MG63 (cell line): ENCODE results near the gene MUCL3. TPM values are rescaled to one million over a fixed set of nuclear protein-coding genes. Genes with fewer than 3 reads are reported as not detected.
"Not testable (repeated sequence)": the region's sequence is repeated elsewhere in the genome, so short reads cannot be mapped to it uniquely, and the experiment has no call there.

Experiments
- DNase-seq: peaks from one replicate; pipeline ENCODE4 v3.0.0-alpha.2; 2020
- H3K27me3 ChIP-seq: fragments of 250-450 bp; sonication (Bioruptor Pico); 2 replicates; pipeline ENCODE4 v1.5.1; 2020; ENCODE audit warnings: mild to moderate bottlenecking, moderate library complexity
- H3K36me3 ChIP-seq: fragments of 250-450 bp; sonication (Bioruptor Pico); 2 replicates; pipeline ENCODE4 v1.5.1; 2020; ENCODE audit warnings: mild to moderate bottlenecking, moderate library complexity
- H3K4me3 ChIP-seq: fragments of 250-450 bp; sonication (Bioruptor Pico); 2 replicates; pipeline ENCODE4 v1.5.1; 2020; ENCODE audit warnings: mild to moderate bottlenecking, moderate library complexity
- H3K9me3 ChIP-seq: fragments of 250-450 bp; sonication (Bioruptor Pico); 2 replicates; pipeline ENCODE4 v1.5.1; 2020; ENCODE audit warnings: mild to moderate bottlenecking, moderate library complexity
- total RNA-seq: library from RNA; depleted of rRNA; stranded (reverse); fragments of >200 nt; shearing (Covaris generic); gene quantifications from 2 replicates; pipeline ENCODE4 v1.2.3, GENCODE V29; 2014; ENCODE audit warnings: low replicate concordance

MUCL3 gene
- total RNA-seq, 1 experiment from 2014 or later: not detected

- peak; percentile 96 for DNase-seq
- Histone ChIP-seq H3K36me3 (no peaks in the 10 kb centered on the region), H3K9me3 (no peaks in the 10 kb centered on the region), H3K4me3 (peak within 1 kb of the TSS; percentile 98), H3K27me3 (no peaks in the 10 kb centered on the region)
These were observed 32.8 kb upstream of the MUCL3 start, which contains the start of gene GTF2H4 for GRCh38 chr6:30907758-30908591. Gene GTF2H4 (plus strand): TSS chr6:30908207.

GRCh38 chr6:30908700-30909099 is 32.1 kb upstream of the MUCL3 start:
- H3K36me3 ChIP-seq: peaks cover 6% of the 10 kb centered on the region
- H3K27me3 ChIP-seq: no peaks in the 10 kb centered on the region
- peak overlapping the region; percentile 98 for H3K4me3 ChIP-seq
- H3K9me3 ChIP-seq: no peaks in the 10 kb centered on the region
- no peak for DNase-seq

- not testable (repeated sequence) for H3K27me3 ChIP-seq, H3K36me3 ChIP-seq, H3K9me3 ChIP-seq, H3K4me3 ChIP-seq, DNase-seq
These were observed 30.3 kb upstream of the MUCL3 start for GRCh38 chr6:30910473-30910872.

GRCh38 chr6:30912746-30913520 is 27.8 kb upstream of the MUCL3 start:
- DNase-seq: no peak
- H3K4me3 ChIP-seq: no peak overlapping the region
- H3K27me3 ChIP-seq: no peaks in the 10 kb centered on the region
- H3K9me3 ChIP-seq: no peaks in the 10 kb centered on the region
- peaks cover 7% of the 10 kb centered on the region for H3K36me3 ChIP-seq

- Histone ChIP-seq H3K27me3 (no peaks in the 10 kb centered on the region), H3K9me3 (no peaks in the 10 kb centered on the region), H3K4me3 (peak overlapping the region; percentile 48), H3K36me3 (peaks cover 7% of the 10 kb centered on the region)
- no peak for DNase-seq
These were observed 27.1 kb upstream of the MUCL3 start for GRCh38 chr6:30913721-30914075.

DNA sequence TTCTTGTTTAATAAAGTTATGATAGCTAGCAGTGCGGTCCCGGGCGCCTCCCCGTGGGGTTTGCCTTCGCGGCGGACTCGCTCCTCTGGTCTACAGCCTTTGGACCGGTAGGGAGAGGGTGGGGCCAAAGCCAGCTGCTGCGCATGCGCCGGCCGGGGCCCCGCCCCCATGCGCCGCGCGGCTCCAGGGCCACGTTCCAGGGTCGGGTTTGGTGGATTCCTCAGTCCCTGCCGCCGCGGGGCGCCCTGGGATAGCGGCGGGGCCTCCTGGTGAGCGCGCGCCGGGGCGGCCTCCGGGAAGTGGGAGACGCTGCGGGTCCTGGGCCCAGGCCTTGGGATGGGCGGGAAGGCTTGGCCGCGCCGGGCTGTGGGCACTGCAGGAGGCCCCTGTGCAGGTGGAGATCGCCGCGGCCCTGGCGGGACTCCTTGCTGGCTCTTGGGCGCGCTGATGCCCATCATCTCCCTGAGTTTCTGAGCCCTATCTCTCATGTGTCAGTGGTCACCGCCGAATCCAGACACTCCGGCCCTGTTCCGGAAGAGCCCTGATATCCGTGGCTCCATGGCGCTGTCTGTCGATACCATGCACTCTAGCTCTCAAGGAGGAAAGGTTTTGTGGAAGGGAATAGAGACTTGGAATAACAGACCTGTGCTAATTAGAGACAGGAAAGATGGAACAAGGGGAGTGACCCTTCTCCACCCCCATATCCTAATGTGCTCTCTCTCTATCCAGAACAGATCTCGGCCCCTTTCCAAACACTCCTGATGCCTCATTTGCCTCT is 26.5 kb upstream of the MUCL3 start, which contains the start of gene VARS2:
Gene VARS2, plus strand, starts transcription at position 163 of the 778 bp plus-strand sequence. Its CDS starts 599 bp downstream, at position 762.
- H3K36me3 ChIP-seq: peaks cover 7% of the 10 kb centered on the region
- no peaks in the 10 kb centered on the region for H3K27me3 ChIP-seq
- no peaks in the 10 kb centered on the region for H3K9me3 ChIP-seq
- peak within 1 kb of the TSS; percentile 48 for H3K4me3 ChIP-seq
- DNase-seq: peak; percentile 82

DNA sequence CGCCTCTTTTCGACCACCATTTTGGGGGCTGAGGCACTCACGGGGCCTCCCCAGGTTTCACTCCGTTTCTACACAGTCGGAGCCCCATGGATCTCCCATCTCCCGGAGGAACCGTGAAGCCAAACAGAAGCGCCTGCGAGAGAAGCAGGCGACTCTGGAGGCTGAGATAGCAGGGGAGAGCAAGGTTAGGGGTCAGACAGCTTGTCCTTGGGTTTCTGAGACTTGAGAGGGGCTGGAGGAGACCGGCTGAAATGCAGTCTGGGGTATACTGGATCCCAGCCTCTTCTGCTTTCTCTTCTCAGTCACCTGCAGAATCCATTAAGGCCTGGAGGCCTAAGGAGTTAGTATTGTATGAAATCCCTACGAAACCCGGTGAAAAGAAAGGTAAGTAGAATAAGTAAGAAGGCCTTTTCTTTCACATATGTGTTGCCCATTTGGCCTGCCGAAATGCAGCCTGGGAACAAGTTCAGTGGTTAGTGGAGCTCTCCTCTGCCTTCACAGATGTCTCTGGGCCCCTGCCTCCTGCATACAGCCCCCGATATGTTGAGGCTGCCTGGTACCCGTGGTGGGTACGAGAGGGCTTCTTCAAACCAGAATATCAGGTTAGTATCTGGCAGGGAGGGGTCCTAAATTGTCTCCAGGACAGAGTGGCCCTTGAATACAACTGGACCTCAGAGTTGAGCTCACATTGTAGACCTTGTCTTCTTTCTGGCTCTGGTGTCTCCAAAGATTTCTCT is 25.8 kb upstream of the MUCL3 start:
- Histone ChIP-seq H3K4me3 (peak overlapping the region; percentile 48), H3K9me3 (no peaks in the 10 kb centered on the region), H3K27me3 (no peaks in the 10 kb centered on the region), H3K36me3 (peaks cover 7% of the 10 kb centered on the region)
- DNase-seq: no peak

DNA sequence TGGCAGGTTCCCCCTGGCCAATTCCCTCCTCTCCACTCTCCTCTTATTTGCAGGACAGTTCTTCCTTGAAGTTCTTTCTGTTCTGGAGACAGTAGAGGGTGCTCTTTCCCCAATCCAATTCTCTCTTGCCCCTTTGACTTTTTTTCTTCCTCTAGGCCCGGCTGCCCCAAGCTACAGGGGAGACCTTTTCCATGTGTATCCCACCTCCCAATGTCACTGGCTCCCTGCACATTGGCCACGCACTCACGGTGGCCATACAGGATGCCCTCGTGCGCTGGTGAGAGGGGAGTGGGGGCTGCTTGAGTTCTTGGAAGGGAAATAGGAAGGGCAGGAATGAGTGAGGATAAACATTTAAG is 25.2 kb upstream of the MUCL3 start:
- DNase-seq: no peak
- H3K36me3 ChIP-seq: peaks cover 7% of the 10 kb centered on the region
- H3K9me3 ChIP-seq: no peaks in the 10 kb centered on the region
- no peak overlapping the region for H3K4me3 ChIP-seq
- H3K27me3 ChIP-seq: no peaks in the 10 kb centered on the region

- peaks cover 7% of the 10 kb centered on the region for H3K36me3 ChIP-seq
- no peak for DNase-seq
- H3K27me3 ChIP-seq: no peaks in the 10 kb centered on the region
- no peak overlapping the region for H3K4me3 ChIP-seq
- no peaks in the 10 kb centered on the region for H3K9me3 ChIP-seq
These were observed 23.7 kb upstream of the MUCL3 start for GRCh38 chr6:30917041-30917440.

GRCh38 chr6:30917487-30917886 is 23.3 kb upstream of the MUCL3 start:
- H3K27me3 ChIP-seq: no peaks in the 10 kb centered on the region
- H3K9me3 ChIP-seq: no peaks in the 10 kb centered on the region
- no peak for DNase-seq
- H3K36me3 ChIP-seq: peaks cover 7% of the 10 kb centered on the region
- no peak overlapping the region for H3K4me3 ChIP-seq

DNA sequence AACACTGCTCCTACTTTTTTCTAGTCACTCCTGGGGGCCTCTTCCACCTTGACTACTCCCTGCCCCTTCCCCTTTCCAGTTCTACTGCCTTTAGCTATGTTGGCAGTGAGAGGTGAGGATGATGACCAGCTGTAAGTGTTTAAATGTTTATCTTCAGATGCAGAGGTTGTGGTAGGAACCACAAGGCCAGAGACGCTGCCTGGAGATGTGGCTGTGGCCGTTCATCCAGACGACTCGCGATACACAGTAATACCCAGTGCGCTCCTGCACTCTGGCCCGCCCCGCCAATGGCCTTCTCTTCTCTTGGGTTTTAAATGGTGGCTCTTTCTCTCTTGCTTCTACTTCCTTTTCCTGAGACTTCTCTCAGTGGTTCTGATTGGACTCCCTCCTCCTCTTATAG is 22.1 kb upstream of the MUCL3 start:
- no peak for DNase-seq
- Histone ChIP-seq H3K4me3 (no peak overlapping the region), H3K27me3 (no peaks in the 10 kb centered on the region), H3K9me3 (no peaks in the 10 kb centered on the region), H3K36me3 (peaks cover 1% of the 10 kb centered on the region; the same call in 1 of the 2 replicates)

- no peak for DNase-seq
- Histone ChIP-seq H3K27me3 (no peaks in the 10 kb centered on the region), H3K36me3 (no peaks in the 10 kb centered on the region), H3K4me3 (no peak overlapping the region), H3K9me3 (no peaks in the 10 kb centered on the region)
These were observed 18.3 kb upstream of the MUCL3 start for GRCh38 chr6:30922447-30922852.

GRCh38 chr6:30924040-30924627 is 16.6 kb upstream of the MUCL3 start:
- H3K9me3 ChIP-seq, DNase-seq, H3K27me3 ChIP-seq, H3K36me3 ChIP-seq, H3K4me3 ChIP-seq: not testable (repeated sequence)

DNA sequence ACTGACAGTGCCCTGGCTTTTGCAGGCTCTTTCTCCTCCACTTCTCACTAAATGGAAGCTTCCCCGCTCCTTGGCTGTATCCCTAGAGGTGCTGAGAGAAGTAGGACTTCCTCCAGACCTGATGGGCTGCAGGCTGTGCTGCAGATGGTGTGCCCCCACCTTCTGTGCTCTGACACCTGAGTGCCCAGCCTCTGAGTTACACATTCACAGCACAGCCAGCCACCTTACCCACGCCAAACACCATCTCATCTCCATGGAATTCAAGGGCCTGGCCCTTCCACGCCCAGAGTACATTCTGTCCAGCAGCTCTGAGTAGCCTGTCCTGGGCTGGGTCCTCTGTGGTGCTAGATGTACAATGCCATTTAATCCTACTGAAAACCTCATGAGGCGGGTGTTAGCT is 14.1 kb upstream of the MUCL3 start:
- DNase-seq: peak; percentile 42
- Histone ChIP-seq H3K27me3 (no peaks in the 10 kb centered on the region), H3K9me3 (no peaks in the 10 kb centered on the region), H3K4me3 (no peak overlapping the region), H3K36me3 (no peaks in the 10 kb centered on the region)

DNA sequence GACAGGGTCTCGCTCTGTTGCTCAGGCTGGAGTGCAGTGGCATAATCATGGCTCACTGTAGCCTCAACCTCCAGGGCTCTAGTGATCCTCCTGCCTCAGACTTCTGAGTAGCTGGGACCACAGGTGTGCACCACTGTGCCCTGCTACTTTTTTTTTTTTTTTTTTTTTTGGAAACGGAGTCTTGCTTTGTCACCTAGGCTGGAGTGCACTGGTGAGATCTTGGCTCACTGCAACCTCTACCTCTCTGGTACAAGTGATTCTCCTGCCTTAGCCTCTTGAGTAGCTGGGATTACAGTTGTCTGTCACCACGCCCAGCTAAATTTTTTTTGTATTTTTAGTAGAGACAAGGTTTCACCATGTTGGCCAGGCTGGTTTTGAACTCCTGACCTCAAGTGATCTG is 13.7 kb upstream of the MUCL3 start:
- not testable (repeated sequence) for H3K9me3 ChIP-seq, H3K36me3 ChIP-seq, H3K27me3 ChIP-seq, DNase-seq, H3K4me3 ChIP-seq

GRCh38 chr6:30928677-30929076 is 12.1 kb upstream of the MUCL3 start:
- DNase-seq: no peak
- no peaks in the 10 kb centered on the region for H3K36me3 ChIP-seq
- no peaks in the 10 kb centered on the region for H3K9me3 ChIP-seq
- H3K4me3 ChIP-seq: no peak overlapping the region
- H3K27me3 ChIP-seq: no peaks in the 10 kb centered on the region
